ENCODE data around the gene ADD2. TPM values are rescaled to one million over a fixed set of nuclear protein-coding genes. Genes with fewer than 3 reads are reported as not detected.

Gene ADD2
- total and polyA plus RNA-seq, 2 experiments from 2014 or later, result not detected

GRCh38 chr2:70735071-70735470, 32.9 kb downstream of the ADD2 start:
- no peak for TF ChIP-seq EZH2phosphoT487 (IDR thresholded peaks at IDR 0.05; ENCODE audit: insufficient read depth, low read depth)
- TF ChIP-seq EZH2 (IDR thresholded peaks at IDR 0.05; ENCODE audit: insufficient read depth, poor library complexity, severe bottlenecking), result no peak
- Histone ChIP-seq H3K79me2 (ENCODE audit: insufficient read depth) (no peaks in the 10 kb centered on the region), H3K36me3 (ENCODE audit: low read depth) (no peaks in the 10 kb centered on the region), H3K4me3 (no peak overlapping the region), H3K4me2 (ENCODE audit: unreplicated experiment) (no peak overlapping the region), H3K27me3 (replicated peaks; ENCODE audit: insufficient read depth) (peaks cover 30% of the 10 kb centered on the region; the same call in 1 of the 2 replicates), H3K27ac (no peak overlapping the region), H2AFZ (no peak overlapping the region), H4K20me1 (ENCODE audit: insufficient read depth) (no peaks in the 10 kb centered on the region), H3K9me3 (ENCODE audit: low read depth) (no peaks in the 10 kb centered on the region), H3K9me2 (ENCODE audit: insufficient read depth) (no peaks in the 10 kb centered on the region), H3F3A (ENCODE audit: insufficient read depth) (no peaks in the 10 kb centered on the region), H3K9ac (no peak overlapping the region), H3K4me1 (ENCODE audit: insufficient read depth) (no peaks in the 10 kb centered on the region)
- in situ Hi-C loops (cut with MboI), result no loop called here
- DNase-seq, result no peak
- WGBS, 2 experiments (ENCODE audit: low coverage in 1 of 2, low lambda C conversion rate in 2 of 2, missing lambda C conversion rate in 2 of 2), result 54 to 67% methylated on average over 2 of the region's 2 CpGs

GRCh38 chr2:70733646-70734180, 34.3 kb downstream of the ADD2 start:
- no peaks in the 10 kb centered on the region for H3K36me3 ChIP-seq (ENCODE audit: low read depth)
- no peak overlapping the region for H3K4me2 ChIP-seq (ENCODE audit: unreplicated experiment)
- no peaks in the 10 kb centered on the region for H3K9me2 ChIP-seq (ENCODE audit: insufficient read depth)
- H3K9ac ChIP-seq, result no peak overlapping the region
- no peak overlapping the region for H3K27ac ChIP-seq
- no peaks in the 10 kb centered on the region for H3K4me1 ChIP-seq (ENCODE audit: insufficient read depth)
- in situ Hi-C loops (cut with MboI), result no loop called here
- TF ChIP-seq EZH2phosphoT487 (IDR thresholded peaks at IDR 0.05; ENCODE audit: insufficient read depth, low read depth) (no peak), EZH2 (IDR thresholded peaks at IDR 0.05; ENCODE audit: insufficient read depth, poor library complexity, severe bottlenecking) (no peak)
- WGBS, 2 experiments (ENCODE audit: low coverage in 1 of 2, low lambda C conversion rate in 2 of 2, missing lambda C conversion rate in 2 of 2), result 62 to 66% methylated on average over 7 of the region's 7 CpGs
- H3K79me2 ChIP-seq (ENCODE audit: insufficient read depth), result no peaks in the 10 kb centered on the region
- no peak overlapping the region for H3K4me3 ChIP-seq
- H3K27me3 ChIP-seq (replicated peaks; ENCODE audit: insufficient read depth), result peaks cover 30% of the 10 kb centered on the region; the same call in 1 of the 2 replicates
- H3F3A ChIP-seq (ENCODE audit: insufficient read depth), result no peaks in the 10 kb centered on the region
- H2AFZ ChIP-seq, result no peak overlapping the region
- DNase-seq, result no peak
- H4K20me1 ChIP-seq (ENCODE audit: insufficient read depth), result no peaks in the 10 kb centered on the region
- H3K9me3 ChIP-seq (ENCODE audit: low read depth), result no peaks in the 10 kb centered on the region

GRCh38 chr2:70732766-70733645, 35.0 kb downstream of the ADD2 start:
- H3K79me2 ChIP-seq (ENCODE audit: insufficient read depth), result no peaks in the 10 kb centered on the region
- no peak overlapping the region for H3K27ac ChIP-seq
- no peak overlapping the region for H3K4me3 ChIP-seq
- no peaks in the 10 kb centered on the region for H4K20me1 ChIP-seq (ENCODE audit: insufficient read depth)
- TF ChIP-seq EZH2 (IDR thresholded peaks at IDR 0.05; ENCODE audit: insufficient read depth, poor library complexity, severe bottlenecking) (no peak), EZH2phosphoT487 (IDR thresholded peaks at IDR 0.05; ENCODE audit: insufficient read depth, low read depth) (no peak)
- no peaks in the 10 kb centered on the region for H3K9me3 ChIP-seq (ENCODE audit: low read depth)
- no peaks in the 10 kb centered on the region for H3F3A ChIP-seq (ENCODE audit: insufficient read depth)
- 57 to 61% methylated on average over 6 of the region's 6 CpGs for WGBS, 2 experiments (ENCODE audit: low coverage in 1 of 2, low lambda C conversion rate in 2 of 2, missing lambda C conversion rate in 2 of 2)
- no peaks in the 10 kb centered on the region for H3K36me3 ChIP-seq (ENCODE audit: low read depth)
- no peak for DNase-seq
- H3K9me2 ChIP-seq (ENCODE audit: insufficient read depth), result no peaks in the 10 kb centered on the region
- no peak overlapping the region for H2AFZ ChIP-seq
- H3K27me3 ChIP-seq (replicated peaks; ENCODE audit: insufficient read depth), result peaks cover 30% of the 10 kb centered on the region; the same call in 1 of the 2 replicates
- H3K4me1 ChIP-seq (ENCODE audit: insufficient read depth), result no peaks in the 10 kb centered on the region
- in situ Hi-C loops (cut with MboI), result no loop called here
- no peak overlapping the region for H3K9ac ChIP-seq
- no peak overlapping the region for H3K4me2 ChIP-seq (ENCODE audit: unreplicated experiment)

- TF ChIP-seq EZH2phosphoT487 (IDR thresholded peaks at IDR 0.05; ENCODE audit: insufficient read depth, low read depth), result no peak
- TF ChIP-seq EZH2 (IDR thresholded peaks at IDR 0.05; ENCODE audit: insufficient read depth, poor library complexity, severe bottlenecking), result no peak
- peaks cover 25% of the 10 kb centered on the region; the same call in 1 of the 2 replicates for H3K27me3 ChIP-seq (replicated peaks; ENCODE audit: insufficient read depth)
- H2AFZ ChIP-seq, result no peak overlapping the region
- H3K4me2 ChIP-seq (ENCODE audit: unreplicated experiment), result no peak overlapping the region
- no peaks in the 10 kb centered on the region for H3K9me3 ChIP-seq (ENCODE audit: low read depth)
- H3K4me3 ChIP-seq, result no peak overlapping the region
- no peaks in the 10 kb centered on the region for H3K9me2 ChIP-seq (ENCODE audit: insufficient read depth)
- in situ Hi-C loops (cut with MboI), result no loop called here
- no peak overlapping the region for H3K9ac ChIP-seq
- DNase-seq, result no peak
- peaks cover 7% of the 10 kb centered on the region; the same call in 1 of the 2 replicates for H3F3A ChIP-seq (ENCODE audit: insufficient read depth)
- WGBS, 2 experiments (ENCODE audit: low coverage in 1 of 2, low lambda C conversion rate in 2 of 2, missing lambda C conversion rate in 2 of 2), result 64 to 67% methylated on average over 2 of the region's 2 CpGs
- no peaks in the 10 kb centered on the region for H4K20me1 ChIP-seq (ENCODE audit: insufficient read depth)
- no peaks in the 10 kb centered on the region for H3K36me3 ChIP-seq (ENCODE audit: low read depth)
- H3K4me1 ChIP-seq (ENCODE audit: insufficient read depth), result no peaks in the 10 kb centered on the region
- no peak overlapping the region for H3K27ac ChIP-seq
- H3K79me2 ChIP-seq (ENCODE audit: insufficient read depth), result no peaks in the 10 kb centered on the region
Measured at GRCh38 chr2:70730730-70731129, 37.3 kb downstream of the ADD2 start.

All from GM23248 (cell line).